HL-60 (cell line): ENCODE results near the gene EEF2K.

Source experiments
- GABPA ChIP-seq: IDR thresholded peaks from 2 replicates; pipeline ENCODE4 v1.6.1; 2012; ENCODE audit warnings: low read depth
- POLR2AphosphoS5 ChIP-seq: IDR thresholded peaks from 2 replicates; pipeline ENCODE4 v1.6.1; 2012; ENCODE audit warnings: low read depth
- SPI1 ChIP-seq: IDR thresholded peaks from 2 replicates; pipeline ENCODE4 v1.6.1; 2012; ENCODE audit warnings: low read depth, mild to moderate bottlenecking, borderline replicate concordance
- TF ChIP-seq, protein P1 (sequence below): IDR thresholded peaks from one replicate; pipeline ENCODE4 v1.5.1; 2011; ENCODE audit warnings: low read length, control low read depth, inconsistent platforms; ENCODE audit not compliant: insufficient read depth
- TF ChIP-seq, protein P2 (sequence below): IDR thresholded peaks from 2 replicates; pipeline ENCODE4 v1.6.1; 2012; ENCODE audit warnings: low read depth; ENCODE audit not compliant: insufficient replicate concordance

DNA sequence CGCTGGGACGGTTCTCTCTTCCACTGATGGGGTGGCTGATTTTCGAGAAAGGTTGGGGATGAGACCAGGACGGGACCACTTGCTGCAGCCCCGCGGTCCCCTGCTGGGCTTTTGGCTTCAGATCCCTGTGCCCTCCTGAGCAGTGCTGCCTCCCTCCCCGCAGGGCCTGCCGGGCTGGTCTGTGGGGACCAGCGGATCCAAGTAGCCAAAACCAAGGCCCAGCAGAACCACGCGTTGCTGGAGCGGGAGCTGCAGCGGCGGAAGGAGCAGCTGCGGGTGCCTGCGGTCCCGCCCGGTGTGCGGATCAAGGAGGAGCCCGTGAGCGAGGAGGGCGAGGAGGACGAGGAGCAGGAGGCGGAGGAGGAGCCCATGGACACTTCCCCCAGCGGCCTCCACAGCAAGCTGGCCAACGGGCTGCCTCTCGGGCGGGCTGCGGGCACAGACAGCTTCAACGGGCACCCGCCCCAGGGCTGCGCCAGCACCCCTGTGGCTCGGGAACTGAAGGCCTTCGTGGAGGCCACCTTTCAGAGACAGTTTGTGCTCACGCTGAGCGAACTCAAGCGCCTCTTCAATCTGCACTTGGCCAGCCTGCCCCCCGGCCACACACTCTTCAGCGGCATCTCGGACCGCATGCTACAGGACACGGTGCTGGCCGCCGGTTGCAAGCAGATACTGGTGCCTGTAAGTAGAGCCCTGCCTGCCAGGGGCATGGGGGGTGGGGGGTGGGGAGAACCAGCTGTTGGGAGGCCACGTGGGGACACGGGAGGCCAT is 119.7 kb downstream of the EEF2K start:
- TF ChIP-seq, protein P1, sequence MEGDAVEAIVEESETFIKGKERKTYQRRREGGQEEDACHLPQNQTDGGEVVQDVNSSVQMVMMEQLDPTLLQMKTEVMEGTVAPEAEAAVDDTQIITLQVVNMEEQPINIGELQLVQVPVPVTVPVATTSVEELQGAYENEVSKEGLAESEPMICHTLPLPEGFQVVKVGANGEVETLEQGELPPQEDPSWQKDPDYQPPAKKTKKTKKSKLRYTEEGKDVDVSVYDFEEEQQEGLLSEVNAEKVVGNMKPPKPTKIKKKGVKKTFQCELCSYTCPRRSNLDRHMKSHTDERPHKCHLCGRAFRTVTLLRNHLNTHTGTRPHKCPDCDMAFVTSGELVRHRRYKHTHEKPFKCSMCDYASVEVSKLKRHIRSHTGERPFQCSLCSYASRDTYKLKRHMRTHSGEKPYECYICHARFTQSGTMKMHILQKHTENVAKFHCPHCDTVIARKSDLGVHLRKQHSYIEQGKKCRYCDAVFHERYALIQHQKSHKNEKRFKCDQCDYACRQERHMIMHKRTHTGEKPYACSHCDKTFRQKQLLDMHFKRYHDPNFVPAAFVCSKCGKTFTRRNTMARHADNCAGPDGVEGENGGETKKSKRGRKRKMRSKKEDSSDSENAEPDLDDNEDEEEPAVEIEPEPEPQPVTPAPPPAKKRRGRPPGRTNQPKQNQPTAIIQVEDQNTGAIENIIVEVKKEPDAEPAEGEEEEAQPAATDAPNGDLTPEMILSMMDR = no peak
- no peak for TF ChIP-seq SPI1
- TF ChIP-seq, protein P2, sequence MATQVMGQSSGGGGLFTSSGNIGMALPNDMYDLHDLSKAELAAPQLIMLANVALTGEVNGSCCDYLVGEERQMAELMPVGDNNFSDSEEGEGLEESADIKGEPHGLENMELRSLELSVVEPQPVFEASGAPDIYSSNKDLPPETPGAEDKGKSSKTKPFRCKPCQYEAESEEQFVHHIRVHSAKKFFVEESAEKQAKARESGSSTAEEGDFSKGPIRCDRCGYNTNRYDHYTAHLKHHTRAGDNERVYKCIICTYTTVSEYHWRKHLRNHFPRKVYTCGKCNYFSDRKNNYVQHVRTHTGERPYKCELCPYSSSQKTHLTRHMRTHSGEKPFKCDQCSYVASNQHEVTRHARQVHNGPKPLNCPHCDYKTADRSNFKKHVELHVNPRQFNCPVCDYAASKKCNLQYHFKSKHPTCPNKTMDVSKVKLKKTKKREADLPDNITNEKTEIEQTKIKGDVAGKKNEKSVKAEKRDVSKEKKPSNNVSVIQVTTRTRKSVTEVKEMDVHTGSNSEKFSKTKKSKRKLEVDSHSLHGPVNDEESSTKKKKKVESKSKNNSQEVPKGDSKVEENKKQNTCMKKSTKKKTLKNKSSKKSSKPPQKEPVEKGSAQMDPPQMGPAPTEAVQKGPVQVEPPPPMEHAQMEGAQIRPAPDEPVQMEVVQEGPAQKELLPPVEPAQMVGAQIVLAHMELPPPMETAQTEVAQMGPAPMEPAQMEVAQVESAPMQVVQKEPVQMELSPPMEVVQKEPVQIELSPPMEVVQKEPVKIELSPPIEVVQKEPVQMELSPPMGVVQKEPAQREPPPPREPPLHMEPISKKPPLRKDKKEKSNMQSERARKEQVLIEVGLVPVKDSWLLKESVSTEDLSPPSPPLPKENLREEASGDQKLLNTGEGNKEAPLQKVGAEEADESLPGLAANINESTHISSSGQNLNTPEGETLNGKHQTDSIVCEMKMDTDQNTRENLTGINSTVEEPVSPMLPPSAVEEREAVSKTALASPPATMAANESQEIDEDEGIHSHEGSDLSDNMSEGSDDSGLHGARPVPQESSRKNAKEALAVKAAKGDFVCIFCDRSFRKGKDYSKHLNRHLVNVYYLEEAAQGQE = no peak
- TF ChIP-seq POLR2AphosphoS5 = no peak
- TF ChIP-seq GABPA = no peak
